Cardiac fibroblast (primary cell): ENCODE data around the gene F3.

Experiments used
- DNase-seq, 2 donors: peaks; one replicate each; pipeline versions ENCODE4 v3.0.0 to v3.0.0-alpha.2; 2010; ENCODE audit warnings: low read depth in 2 of 2
- H3K4me3 ChIP-seq, 2 donors: replicated peaks in 1 of 2; 1 replicate in 1 of 2; 2 replicates in 1 of 2; pipeline ENCODE4 v1.5.1; 2011; ENCODE audit warnings: low read depth in 2 of 2, low read length in 2 of 2, mild to moderate bottlenecking in 2 of 2, moderate library complexity in 1 of 2
- CTCF ChIP-seq: IDR thresholded peaks from one replicate; pipeline ENCODE4 v1.5.1; 2011; ENCODE audit warnings: low read depth, mild to moderate bottlenecking, low read length, inconsistent platforms

Gene F3

DNA sequence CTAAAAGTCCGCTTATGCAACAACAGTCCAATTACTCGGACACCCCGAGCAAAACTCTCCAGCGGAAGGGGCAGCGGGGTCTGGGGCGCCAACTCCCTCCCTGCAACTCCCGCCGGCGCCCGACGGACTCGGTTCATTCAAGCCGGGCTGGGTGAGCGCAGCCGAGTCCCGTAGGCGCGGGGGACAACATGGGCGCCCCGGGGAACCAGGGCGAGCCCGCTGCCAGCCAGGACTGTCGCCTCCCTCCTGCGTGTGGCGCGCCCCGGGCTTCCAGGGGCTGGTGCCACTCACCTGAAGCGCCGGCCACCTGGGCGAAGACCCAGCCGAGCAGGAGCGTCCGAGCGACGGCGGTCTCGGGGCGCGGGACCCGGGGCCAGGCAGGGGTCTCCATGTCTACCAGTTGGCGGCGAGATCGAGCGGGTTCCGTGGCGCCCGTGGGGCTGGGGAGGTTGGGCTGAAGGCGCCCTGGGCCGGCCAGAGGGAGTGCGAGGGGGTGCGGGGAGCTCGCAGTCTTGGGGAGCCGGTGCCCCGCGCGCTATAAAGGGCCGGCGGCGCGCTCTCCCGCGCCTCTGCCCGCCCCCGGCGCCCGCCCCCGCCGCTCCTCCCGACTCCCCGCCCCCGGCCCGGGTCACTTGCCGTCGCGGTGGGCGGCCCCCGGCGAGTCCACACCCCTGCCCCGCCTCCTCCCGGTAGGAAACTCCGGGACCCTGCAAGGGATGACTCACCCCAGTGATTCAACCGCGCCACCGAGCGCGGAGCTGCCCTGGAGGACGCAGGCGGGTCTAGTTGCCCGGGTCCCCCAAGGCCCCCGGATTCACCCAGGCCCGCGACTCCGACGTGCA is at the start of gene F3:
TSS of gene F3 (minus strand) at position 514 of the 842 bp plus-strand sequence. CDS start at position 391, 123 bp downstream.
- DNase-seq: peak; percentile 86 to 90
- TF ChIP-seq CTCF: no peak
- H3K4me3 ChIP-seq: peak within 1 kb of the TSS; percentile 60 to 82

- TF ChIP-seq CTCF: no peak
- H3K4me3 ChIP-seq: no peak overlapping the region
- no peak for DNase-seq
Measured at GRCh38 chr1:94590203-94591137, 48.9 kb upstream of the F3 start.

DNA sequence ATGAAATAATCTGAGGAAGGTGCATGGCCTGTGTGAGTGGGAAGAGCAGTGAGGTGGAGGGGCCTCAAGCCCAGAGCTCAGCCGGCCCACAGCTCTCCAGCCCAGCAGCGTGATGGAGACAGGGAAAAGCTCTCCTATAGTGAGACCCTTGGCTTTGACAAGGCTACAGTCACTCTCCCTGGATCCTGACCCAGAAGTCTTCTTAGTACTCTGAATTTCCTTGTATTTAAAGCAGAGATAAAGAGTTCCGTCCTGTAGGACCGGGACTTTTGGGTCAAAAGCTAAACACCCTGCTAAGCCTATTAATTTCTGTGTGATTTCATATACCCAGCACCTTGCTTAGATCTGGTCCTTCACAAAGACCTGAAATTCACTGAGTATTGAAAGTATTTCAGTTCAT is 48.2 kb upstream of the F3 start:
- DNase-seq: no peak
- no peak overlapping the region for H3K4me3 ChIP-seq
- TF ChIP-seq CTCF: no peak

DNA sequence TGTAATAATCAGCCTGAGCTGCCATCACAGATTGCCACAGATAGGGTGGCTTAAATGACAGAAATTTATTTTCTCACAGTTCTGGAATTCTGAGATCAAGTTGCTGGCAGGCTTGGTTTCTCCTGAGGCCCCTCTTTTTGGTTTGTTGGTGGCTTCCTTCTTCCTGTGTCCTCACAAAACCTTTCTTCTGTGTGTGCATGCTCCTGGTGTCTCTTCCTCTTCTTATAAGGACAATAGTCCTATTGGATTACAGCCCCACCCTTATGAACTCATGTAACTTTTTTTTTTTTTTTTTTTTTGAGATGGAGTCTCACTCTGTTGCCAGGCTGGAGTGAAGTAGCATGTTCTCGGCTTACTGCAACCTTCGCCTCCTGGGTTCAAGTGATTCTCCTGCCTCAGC is 41.0 kb upstream of the F3 start:
- DNase-seq: no peak
- no peak overlapping the region for H3K4me3 ChIP-seq
- TF ChIP-seq CTCF: no peak

GRCh38 chr1:94580367-94581115 is 39.0 kb upstream of the F3 start:
- DNase-seq: no peak
- no peak for TF ChIP-seq CTCF
- no peak overlapping the region for H3K4me3 ChIP-seq

- peak; percentile 83 to 84 for DNase-seq
- H3K4me3 ChIP-seq: no peak overlapping the region
Measured at GRCh38 chr1:94579876-94580294, 38.3 kb upstream of the F3 start.

More at GRCh38 chr1:94579876-94580294, 38.3 kb upstream of the F3 start:
- TF ChIP-seq CTCF: no peak
